ENCODE results near the gene HLCS. TPM values are rescaled to one million over a fixed set of nuclear protein-coding genes. Genes with fewer than 3 reads are reported as not detected.

The HLCS gene
- total and polyA plus RNA-seq, 2 of the 8 experiments (the other 6 are each of a cell fraction or from before 2014, with no cell fraction given) = 4.7 to 12.2 TPM

- H3K4me3 ChIP-seq (ENCODE audit: extremely low read depth in 1 of 4, insufficient read depth in 2 of 4, low read depth in 3 of 4, low read length in 4 of 4) = no peak overlapping the region
- no peaks in the 10 kb centered on the region for H3K36me3 ChIP-seq (ENCODE audit: control insufficient read depth in 2 of 4, insufficient read depth in 4 of 4, low read length in 3 of 4)
- 0 out of 2 replicates have a peak overlapping the region, but pooled peaks have one; percentile 46 for H2BK15ac ChIP-seq (ENCODE audit: low read length)
- ChIA-PET CTCF (ENCODE audit: partially characterized antibody) (interaction anchor here (1.2 to 6.7 kb wide), 6 partner anchors 12 to 208 kb away, joined by 3 to 68 read pairs (median 4); no protein-coding TSS in a partner anchor), POLR2A (ENCODE audit: partially characterized antibody) (interaction anchor here (0.8 kb wide), 1 partner anchor 101 kb away, joined by 3 read pairs; no protein-coding TSS in a partner anchor)
- H3K14ac ChIP-seq (ENCODE audit: insufficient read length) = no peak overlapping the region
- FAIRE-seq = no peak
- H3K79me1 ChIP-seq (ENCODE audit: low read depth, low read length) = peaks cover 2% of the 10 kb centered on the region; the same call in 1 of the 2 replicates
- H3K23ac ChIP-seq (ENCODE audit: insufficient read length) = no peak overlapping the region
- WGBS, 2 experiments (ENCODE audit: extremely low coverage in 1 of 2, insufficient coverage in 1 of 2, insufficient read length in 1 of 2, insufficient replicate concordance in 2 of 2, low coverage in 1 of 2, low lambda C conversion rate in 2 of 2, missing lambda C conversion rate in 1 of 2) = 89% methylated on average over 17 of the region's 17 CpGs; no CpG with 5 or more reads in 1 of the 2 experiments
- H2AFZ ChIP-seq (ENCODE audit: low read length) = no peak overlapping the region
- no peaks in the 10 kb centered on the region for H3K79me2 ChIP-seq (ENCODE audit: control insufficient read depth in 1 of 2, insufficient read depth in 2 of 2, low read length in 2 of 2)
- H4K5ac ChIP-seq (ENCODE audit: insufficient read length, low read depth, low read length) = no peak overlapping the region
- peaks cover 5 to 18% (median 11%) of the 10 kb centered on the region in 4 experiments for H3K4me1 ChIP-seq (replicated peaks in 1 of 4; ENCODE audit: control insufficient read depth in 3 of 4, insufficient read depth in 4 of 4, low read length in 3 of 4)
- H3K27me3 ChIP-seq (replicated peaks in 1 of 4; ENCODE audit: control insufficient read depth in 3 of 4, extremely low read depth in 1 of 4, insufficient read depth in 3 of 4, low read length in 3 of 4) = no peaks in the 10 kb centered on the region; a peak in 1 of 7 replicates
- H3K23me2 ChIP-seq (ENCODE audit: low read depth, low read length) = no peaks in the 10 kb centered on the region
- H3K56ac ChIP-seq (replicated peaks; ENCODE audit: insufficient read length, low read depth, low read length) = no peak overlapping the region
- H2BK120ac ChIP-seq (replicated peaks; ENCODE audit: low read depth, low read length) = no peak overlapping the region
- no peak overlapping the region for H3K4ac ChIP-seq (replicated peaks; ENCODE audit: insufficient read length, low read depth, low read length)
- H3K9ac ChIP-seq (replicated peaks in 1 of 4; ENCODE audit: extremely low read depth in 1 of 4, low read depth in 3 of 4, low read length in 3 of 4) = no peak overlapping the region
- H3K27ac ChIP-seq (ENCODE audit: low read depth, low read length) = no peak overlapping the region
- H2BK20ac ChIP-seq (ENCODE audit: low read length) = no peak overlapping the region
- no peak for DNase-seq (ENCODE audit: low read depth in 1 of 2, low spot score in 2 of 2)
- H4K20me1 ChIP-seq (replicated peaks in 1 of 2; ENCODE audit: control insufficient read depth in 1 of 2, insufficient read depth in 2 of 2, low read length in 2 of 2) = peaks cover 0 to 1% of the 10 kb centered on the region in 2 experiments
- H2BK12ac ChIP-seq (ENCODE audit: low read depth, low read length) = no peak overlapping the region
- H3K9me3 ChIP-seq (ENCODE audit: insufficient read depth in 2 of 2, low read depth in 1 of 2, low read length in 1 of 2) = no peaks in the 10 kb centered on the region
- no peak overlapping the region for H3K4me2 ChIP-seq (ENCODE audit: insufficient read depth in 1 of 2, low read depth in 2 of 2, low read length in 2 of 2)
- H2BK5ac ChIP-seq (ENCODE audit: low read depth, low read length) = no peak overlapping the region
- H4K8ac ChIP-seq (ENCODE audit: extremely low read depth, insufficient read depth, low read length) = no peak overlapping the region
- no peak overlapping the region for H2AK5ac ChIP-seq (ENCODE audit: low read depth, low read length)
- H4K91ac ChIP-seq (replicated peaks; ENCODE audit: insufficient read length, low read length) = peak overlapping the region; percentile 15
- H3K18ac ChIP-seq (ENCODE audit: extremely low read depth, low read length) = peak overlapping the region; percentile 40
- TF ChIP-seq TBP (IDR thresholded peaks at IDR 0.05; ENCODE audit: low read depth, low read length) (no peak), RNF2 (IDR thresholded peaks at IDR 0.05; ENCODE audit: borderline replicate concordance, low read depth, low read length, missing control alignments, poor library complexity, severe bottlenecking) (no peak), CEBPB (IDR thresholded peaks at IDR 0.05; ENCODE audit: low read depth, low read length) (no peak), CBX5 (IDR thresholded peaks at IDR 0.05; ENCODE audit: low read depth, low read length) (no peak), TAF7 (optimal IDR thresholded peaks at IDR 0.05; ENCODE audit: borderline replicate concordance, low read depth, low read length) (no peak), SP2 (IDR thresholded peaks at IDR 0.05; ENCODE audit: low read length) (no peak), EZH2 (IDR thresholded peaks at IDR 0.05; ENCODE audit: low read depth, low read length, severe bottlenecking) (no peak), TCF12 (IDR thresholded peaks at IDR 0.05; ENCODE audit: low read depth, low read length) (no peak), TAF1 (IDR thresholded peaks at IDR 0.05; ENCODE audit: low read depth, low read length) (no peak), CHD2 (IDR thresholded peaks at IDR 0.05; ENCODE audit: low read length) (no peak), KDM5A (IDR thresholded peaks at IDR 0.05; ENCODE audit: low read length) (no peak), KDM1A (IDR thresholded peaks at IDR 0.05; ENCODE audit: borderline replicate concordance, low read length) (no peak)
Measured at GRCh38 chr21:36915014-36915695, 51.3 kb downstream of the HLCS start.

Data from H1 (cell line).